GM19099 (cell line): ENCODE measurements around the gene MCFD2.

Experiments
- POLR2A ChIP-seq: IDR thresholded peaks from 3 replicates; pipeline ENCODE4 v1.6.1; 2011; ENCODE audit warnings: low read depth; ENCODE audit not compliant: insufficient read length; ENCODE audit errors: extremely low read depth

Gene MCFD2

DNA sequence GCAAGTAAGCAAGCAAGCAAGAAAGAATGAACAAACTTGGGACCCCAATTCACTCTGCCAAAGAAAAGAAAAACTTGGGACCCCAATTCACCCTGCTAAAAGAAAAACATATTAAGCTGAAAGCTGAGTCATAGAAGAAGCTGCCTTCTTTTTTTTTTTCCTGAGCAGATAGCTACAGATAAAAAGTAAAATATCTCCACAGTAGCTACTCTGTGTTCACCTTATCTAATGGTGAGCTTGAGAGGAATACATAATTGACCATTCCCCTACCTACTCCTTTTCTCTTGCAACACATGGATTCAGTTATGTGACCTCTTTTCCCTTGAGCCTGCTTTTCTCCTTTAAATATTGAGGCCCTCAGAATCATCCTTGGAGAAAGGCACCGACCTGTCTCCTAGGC lies 63.0 kb downstream of the MCFD2 start:
- TF ChIP-seq POLR2A, result no peak

DNA sequence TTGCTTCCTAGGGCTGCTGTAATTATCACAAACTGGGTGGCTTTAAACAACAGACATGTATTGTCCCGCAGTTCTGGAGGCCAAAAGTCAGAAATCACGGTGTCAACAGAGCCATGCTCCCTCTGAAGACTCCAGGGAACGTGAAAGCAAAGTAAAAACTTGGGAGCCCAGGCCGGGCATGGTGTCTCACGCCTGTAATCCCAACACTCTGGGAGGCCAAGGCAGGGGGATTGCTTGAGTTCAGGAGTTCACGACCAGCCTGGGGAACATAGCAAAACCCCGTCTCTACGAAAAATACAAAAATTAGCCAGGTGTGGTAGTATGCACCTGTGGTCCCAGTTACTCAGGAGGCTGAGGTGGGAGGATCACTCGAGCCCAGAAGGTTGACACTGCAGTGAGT lies 63.5 kb downstream of the MCFD2 start:
- TF ChIP-seq POLR2A, result no peak
